Tibial nerve (tissue), 4 donors: ENCODE results near the gene SPDYE1. TPM values are rescaled to one million over a fixed set of nuclear protein-coding genes. Genes with fewer than 3 reads are reported as not detected.
"Not testable (repeated sequence)": the region's sequence is repeated elsewhere in the genome, so short reads cannot be mapped to it uniquely, and the experiment has no call there.

Experiments
- DNase-seq, 2 donors: peaks; one replicate each; pipeline ENCODE4 v3.0.0-alpha.2; 2019; ENCODE audit warnings: low spot score in 2 of 2
- H3K27ac ChIP-seq, 4 donors: fragments of 200-600 bp; sonication (generic) in 3 of 4; one replicate each; pipeline ENCODE4 v1.5.1; 2017 to 2019; ENCODE audit warnings: mild to moderate bottlenecking in 1 of 4
- H3K27me3 ChIP-seq, 2 donors: fragments of 200-600 bp; sonication (generic) in 1 of 2; one replicate each; pipeline versions ENCODE4 v1.5.1 to v1.6.0; 2017 to 2019
- H3K36me3 ChIP-seq, 3 donors: fragments of 200-600 bp; sonication (generic); one replicate each; pipeline ENCODE4 v1.5.1; 2018 to 2019
- H3K4me1 ChIP-seq, 4 donors: fragments of 200-600 bp; sonication (generic) in 3 of 4; one replicate each; pipeline ENCODE4 v1.5.1; 2017 to 2019
- H3K4me3 ChIP-seq, 4 donors: fragments of 200-600 bp; sonication (generic) in 3 of 4; one replicate each; pipeline ENCODE4 v1.5.1; 2017 to 2019; ENCODE audit warnings: mild to moderate bottlenecking in 1 of 4, moderate library complexity in 1 of 4
- H3K9me3 ChIP-seq, 4 donors: fragments of 200-600 bp; sonication (generic) in 3 of 4; one replicate each; pipeline ENCODE4 v1.5.1; 2017 to 2019
- EP300 ChIP-seq, 2 donors: sonication (generic); formaldehyde crosslinking; IDR thresholded peaks; one replicate each; pipeline ENCODE4 v1.6.1; 2017; ENCODE audit warnings: antibody characterized with exemption in 2 of 2, mild to moderate bottlenecking in 1 of 2
- POLR2A ChIP-seq, 2 donors: fragments of 450-650 bp; IDR thresholded peaks; one replicate each; pipeline ENCODE4 v1.6.1; 2017; ENCODE audit warnings: antibody characterized with exemption in 2 of 2, mild to moderate bottlenecking in 2 of 2, moderate library complexity in 2 of 2
- WGBS, 2 donors: methylation state at CpG; one replicate each; pipeline ENCODE4 v1.1.5; 2018; 5-methylcytosine and 5-hydroxymethylcytosine counted together
- total RNA-seq, 4 donors: library from RNA; depleted of rRNA; stranded (reverse); fragments of >200 nt; gene quantifications; one replicate each; pipeline ENCODE4 v1.1.0, GENCODE V29; 2016
- TF ChIP-seq, protein P1 (sequence below), 5 experiments: fragments of 200-600 bp in 3 of 5; fragments of 450-650 bp in 2 of 5; sonication (generic) in 3 of 5; IDR thresholded peaks; one replicate each; pipeline ENCODE4 v1.5.1; 2016 to 2019; ENCODE audit warnings: antibody characterized with exemption in 5 of 5, mild to moderate bottlenecking in 3 of 5, moderate library complexity in 2 of 5

SPDYE1 gene
- total RNA-seq, 4 donors from 2014 or later = not detected

DNA sequence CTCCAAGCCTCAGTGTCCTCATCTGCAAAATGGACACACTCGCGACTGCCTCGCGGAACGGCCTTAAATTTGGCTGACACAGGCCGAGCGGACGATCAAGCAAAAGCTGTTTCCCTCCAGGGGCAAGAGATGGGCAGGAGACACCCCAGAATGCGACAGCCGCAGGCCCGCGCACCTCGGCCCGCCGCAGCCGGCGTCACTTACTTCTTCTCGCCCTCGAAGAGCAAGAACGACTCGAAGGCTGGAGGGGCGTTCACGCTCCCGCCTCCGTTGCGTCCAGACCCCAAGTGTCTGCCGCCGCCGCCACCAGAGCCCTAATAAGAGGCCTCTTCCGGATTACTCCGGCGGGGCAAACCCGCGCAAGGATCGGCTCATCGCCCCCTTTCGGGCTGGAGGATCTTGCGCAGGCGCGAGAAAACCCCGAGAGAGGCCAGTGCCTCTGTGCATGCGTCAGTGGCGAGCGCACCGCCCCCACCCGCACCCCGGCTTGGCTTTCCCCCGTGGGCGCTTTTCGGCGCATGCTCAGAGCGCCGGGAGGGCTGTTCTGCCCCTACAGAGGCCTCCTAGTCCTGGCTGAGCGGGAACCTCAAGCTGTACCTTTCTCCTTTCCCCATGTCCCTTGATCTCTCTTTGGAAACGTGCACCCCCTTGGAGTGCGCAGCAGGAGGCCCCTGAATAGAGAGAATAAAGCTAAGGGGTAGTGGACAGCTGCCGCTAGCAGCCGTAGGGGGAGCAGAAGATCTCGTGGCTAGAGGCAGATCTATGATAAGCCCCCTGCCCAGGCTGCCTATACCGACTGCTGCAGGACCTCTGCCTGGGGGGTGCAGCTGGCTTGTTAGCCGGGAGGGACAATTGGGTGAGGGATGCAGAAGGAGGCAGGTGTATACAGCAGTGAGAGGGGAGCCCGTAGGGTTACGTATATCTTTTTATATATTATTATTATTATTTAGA, 21.4 kb downstream of the SPDYE1 start:
- Histone ChIP-seq H3K4me1 (peaks cover 0 to 24% (median 0%) of the 10 kb centered on the region in 4 donors), H3K36me3 (peaks cover 0 to 17% (median 0%) of the 10 kb centered on the region in 3 donors), H3K4me3 (peak overlapping the region; percentile 68 to 90 (median 76)), H3K27ac (peak overlapping the region; percentile 76 to 87 (median 82))
- TF ChIP-seq POLR2A (IDR thresholded peaks at IDR 0.05) (peak in 1 of 2 donors; percentile 64), EP300 (IDR thresholded peaks at IDR 0.05) (peak; percentile 80 to 82)
- TF ChIP-seq, protein P1, sequence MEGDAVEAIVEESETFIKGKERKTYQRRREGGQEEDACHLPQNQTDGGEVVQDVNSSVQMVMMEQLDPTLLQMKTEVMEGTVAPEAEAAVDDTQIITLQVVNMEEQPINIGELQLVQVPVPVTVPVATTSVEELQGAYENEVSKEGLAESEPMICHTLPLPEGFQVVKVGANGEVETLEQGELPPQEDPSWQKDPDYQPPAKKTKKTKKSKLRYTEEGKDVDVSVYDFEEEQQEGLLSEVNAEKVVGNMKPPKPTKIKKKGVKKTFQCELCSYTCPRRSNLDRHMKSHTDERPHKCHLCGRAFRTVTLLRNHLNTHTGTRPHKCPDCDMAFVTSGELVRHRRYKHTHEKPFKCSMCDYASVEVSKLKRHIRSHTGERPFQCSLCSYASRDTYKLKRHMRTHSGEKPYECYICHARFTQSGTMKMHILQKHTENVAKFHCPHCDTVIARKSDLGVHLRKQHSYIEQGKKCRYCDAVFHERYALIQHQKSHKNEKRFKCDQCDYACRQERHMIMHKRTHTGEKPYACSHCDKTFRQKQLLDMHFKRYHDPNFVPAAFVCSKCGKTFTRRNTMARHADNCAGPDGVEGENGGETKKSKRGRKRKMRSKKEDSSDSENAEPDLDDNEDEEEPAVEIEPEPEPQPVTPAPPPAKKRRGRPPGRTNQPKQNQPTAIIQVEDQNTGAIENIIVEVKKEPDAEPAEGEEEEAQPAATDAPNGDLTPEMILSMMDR (IDR thresholded peaks at IDR 0.05) = peak; percentile 63 to 84 (median 70)
- not testable (repeated sequence) for H3K9me3 ChIP-seq, H3K27me3 ChIP-seq
- peak; percentile 93 to 94 for DNase-seq
- 1 to 9% methylated on average over 21 to 28 of the region's 63 CpGs for WGBS, 2 donors

DNA sequence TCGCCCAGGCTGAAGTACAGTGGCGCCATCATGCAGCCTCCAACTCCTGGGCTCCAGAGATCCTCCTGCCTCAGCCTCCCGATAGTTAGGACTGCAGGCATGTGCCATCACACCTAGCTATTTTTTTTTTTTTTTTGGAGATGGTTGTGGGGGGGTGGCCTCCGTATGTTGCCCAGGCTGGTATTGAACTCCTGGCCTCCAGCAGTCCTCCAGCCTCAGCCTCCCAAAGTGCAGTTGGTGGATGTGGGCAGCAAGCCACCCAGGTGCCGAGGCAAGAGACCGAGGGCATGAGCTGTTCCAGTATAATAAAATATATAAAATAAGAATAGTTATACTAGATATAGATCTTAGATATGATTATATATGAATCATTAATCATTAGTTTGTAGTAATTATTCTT, 22.1 kb downstream of the SPDYE1 start:
- H3K4me3 ChIP-seq, H3K36me3 ChIP-seq, DNase-seq, H3K9me3 ChIP-seq, H3K27me3 ChIP-seq: not testable (repeated sequence)
- Histone ChIP-seq H3K27ac (peak overlapping the region; percentile 76 to 87 (median 82)), H3K4me1 (peaks cover 0 to 24% (median 0%) of the 10 kb centered on the region in 4 donors)
- WGBS, 2 donors = 75 to 87% methylated on average over 6 of the region's 6 CpGs

DNA sequence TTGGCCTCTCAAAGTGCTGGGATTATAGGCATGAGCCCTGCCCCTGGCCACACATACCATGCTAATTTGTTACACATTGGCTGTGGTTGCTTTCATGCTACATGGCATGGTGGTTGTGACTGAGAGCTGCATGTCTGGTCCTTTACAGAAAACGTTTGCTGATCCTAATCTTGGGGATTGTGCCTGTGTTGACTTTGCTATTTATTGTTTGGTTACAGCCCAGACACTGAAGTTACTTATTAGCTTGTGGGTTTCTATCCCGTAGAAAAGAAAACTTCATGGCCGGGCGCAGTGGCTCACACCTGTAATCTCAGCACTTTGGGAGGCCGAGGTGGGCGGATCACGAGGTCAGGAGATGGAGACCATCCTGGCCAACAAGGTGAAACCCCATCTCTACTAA, 24.4 kb downstream of the SPDYE1 start:
- WGBS, 2 donors = 90 to 93% methylated on average over 6 of the region's 7 CpGs
- H3K9me3 ChIP-seq, DNase-seq, H3K36me3 ChIP-seq, H3K27me3 ChIP-seq, H3K27ac ChIP-seq, H3K4me3 ChIP-seq: not testable (repeated sequence)
- H3K4me1 ChIP-seq = peaks cover 0 to 24% (median 0%) of the 10 kb centered on the region in 4 donors

DNA sequence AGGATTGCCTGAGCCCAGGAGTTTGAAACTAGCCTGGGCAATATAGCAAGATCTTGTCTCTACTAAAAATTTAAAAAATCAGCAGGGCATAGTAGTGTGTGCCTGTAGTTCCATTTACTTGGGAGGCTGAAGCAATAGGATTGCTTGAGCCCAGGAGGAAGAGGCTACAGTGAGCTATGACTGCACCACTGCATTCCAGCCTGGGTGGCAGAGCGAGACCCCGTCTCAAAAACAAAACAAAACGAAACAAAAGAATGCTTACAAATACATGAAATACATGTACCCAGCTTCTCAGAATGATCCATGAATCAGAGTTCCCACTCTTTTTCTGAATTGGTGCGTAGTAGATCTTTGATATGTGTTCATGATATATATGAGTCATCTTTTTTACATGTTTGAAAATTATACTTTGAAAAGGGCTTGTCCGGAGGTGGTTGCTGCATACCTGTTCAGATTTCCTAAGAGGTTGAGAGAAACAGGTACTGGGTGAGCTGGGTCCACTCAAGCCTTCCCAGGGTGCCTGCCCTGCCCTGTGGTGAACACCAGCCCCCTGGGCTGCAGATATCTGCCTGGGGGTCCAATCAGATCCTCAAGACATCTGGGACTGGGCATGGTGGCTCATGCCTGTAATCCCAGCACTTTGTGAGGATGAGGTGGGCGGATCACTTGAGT, 25.2 kb downstream of the SPDYE1 start:
- H3K4me1 ChIP-seq = peaks cover 0 to 17% (median 0%) of the 10 kb centered on the region in 4 donors
- H3K36me3 ChIP-seq, H3K9me3 ChIP-seq, H3K27ac ChIP-seq, H3K27me3 ChIP-seq, DNase-seq, H3K4me3 ChIP-seq: not testable (repeated sequence)
- 63 to 77% methylated on average over 5 to 6 of the region's 6 CpGs for WGBS, 2 donors

DNA sequence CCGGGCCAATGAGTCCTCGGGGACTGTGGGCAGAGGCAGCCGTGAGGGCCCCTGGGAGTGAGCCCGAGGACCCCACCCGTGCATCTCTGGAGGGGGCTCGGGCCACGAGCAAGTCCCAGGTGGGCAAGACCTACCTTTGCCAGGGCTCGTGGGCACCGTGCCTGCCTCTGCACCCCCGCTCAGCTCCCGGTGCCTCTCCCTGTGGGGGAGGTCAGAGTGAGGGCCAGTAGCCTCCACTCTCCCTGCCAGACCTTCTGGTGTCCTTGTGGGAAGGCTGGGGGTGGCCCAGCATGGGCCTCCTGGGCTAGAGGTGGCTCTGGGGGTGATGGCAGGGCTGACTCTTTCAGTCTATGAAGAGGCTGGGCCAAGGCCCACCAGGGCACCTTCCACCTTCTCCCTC, 31.7 kb downstream of the SPDYE1 start:
- not testable (repeated sequence) for H3K9me3 ChIP-seq, DNase-seq, H3K36me3 ChIP-seq, H3K27me3 ChIP-seq, H3K4me1 ChIP-seq, H3K4me3 ChIP-seq, H3K27ac ChIP-seq
- WGBS, 2 donors = 65 to 72% methylated on average over 2 to 4 of the region's 11 CpGs

DNA sequence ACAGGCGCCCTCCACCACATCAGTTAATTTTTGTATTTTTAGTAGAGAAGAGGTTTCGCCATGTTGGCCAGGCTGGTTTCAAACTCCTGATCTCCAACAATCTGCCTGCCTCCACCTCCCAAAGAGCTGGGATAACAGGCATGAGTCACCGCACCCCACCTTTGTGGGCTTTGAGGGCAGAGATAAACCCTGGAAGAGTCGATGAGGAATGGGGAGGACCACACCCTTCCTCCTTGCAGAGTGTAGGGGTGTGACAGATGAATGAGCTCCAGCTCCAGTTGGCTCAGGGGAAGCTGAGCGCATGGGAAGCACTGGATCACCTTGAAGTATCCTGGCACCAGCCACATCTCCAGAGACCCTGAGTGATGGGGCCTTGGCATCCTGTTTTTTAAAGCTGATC, 32.3 kb downstream of the SPDYE1 start:
- H3K9me3 ChIP-seq, H3K4me3 ChIP-seq, H3K4me1 ChIP-seq, H3K27ac ChIP-seq, H3K36me3 ChIP-seq, DNase-seq, H3K27me3 ChIP-seq: not testable (repeated sequence)
- no CpG with 5 or more reads among the region's 5 CpGs for WGBS, 2 donors

DNA sequence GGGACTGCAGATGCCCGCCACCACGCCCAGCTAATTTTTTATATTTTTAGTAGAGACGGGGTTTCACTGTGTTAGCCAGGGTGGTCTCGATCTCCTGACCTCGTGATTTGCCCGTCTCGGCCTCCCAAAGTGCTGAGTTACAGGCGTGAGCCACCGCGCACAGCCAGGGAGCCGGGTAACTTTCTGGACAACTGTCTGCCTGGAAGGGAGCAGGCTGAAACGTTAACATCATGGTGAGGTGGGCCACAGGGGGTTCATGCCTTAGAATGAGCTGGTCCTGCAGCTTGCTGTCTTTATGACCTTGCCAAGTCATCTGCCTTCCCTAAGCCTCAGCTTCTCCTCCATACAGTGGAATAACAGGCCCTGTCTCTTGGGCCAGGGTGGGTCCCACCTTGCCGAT, 33.6 kb downstream of the SPDYE1 start:
- H3K27ac ChIP-seq, H3K4me1 ChIP-seq, H3K4me3 ChIP-seq, H3K27me3 ChIP-seq, H3K36me3 ChIP-seq, DNase-seq, H3K9me3 ChIP-seq: not testable (repeated sequence)
- WGBS, 2 donors = 82 to 91% methylated on average over 12 of the region's 13 CpGs

DNA sequence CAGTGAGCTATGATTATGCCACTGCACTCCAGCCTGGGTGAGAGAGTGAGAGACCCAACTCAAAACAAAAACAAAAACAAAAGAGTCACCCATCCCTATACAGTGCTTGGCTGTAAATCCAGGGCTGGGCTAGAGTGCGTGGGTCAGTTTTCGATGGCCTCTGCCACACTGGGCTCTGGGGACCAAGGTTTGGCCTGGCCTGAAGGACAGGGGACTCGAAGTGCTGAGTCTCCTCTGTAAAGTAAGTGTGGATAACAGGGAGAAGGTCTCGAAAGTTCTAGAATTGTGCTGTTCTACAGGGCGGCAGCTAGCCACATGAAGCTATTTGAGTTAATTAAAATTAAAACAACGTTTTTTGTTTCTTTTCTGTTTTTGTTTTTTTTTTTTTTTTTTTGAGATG, 34.3 kb downstream of the SPDYE1 start:
- H3K27me3 ChIP-seq, H3K27ac ChIP-seq, H3K4me1 ChIP-seq, DNase-seq, H3K4me3 ChIP-seq, H3K36me3 ChIP-seq, H3K9me3 ChIP-seq: not testable (repeated sequence)
- WGBS, 2 donors = 76% methylated on average over 6 of the region's 6 CpGs

DNA sequence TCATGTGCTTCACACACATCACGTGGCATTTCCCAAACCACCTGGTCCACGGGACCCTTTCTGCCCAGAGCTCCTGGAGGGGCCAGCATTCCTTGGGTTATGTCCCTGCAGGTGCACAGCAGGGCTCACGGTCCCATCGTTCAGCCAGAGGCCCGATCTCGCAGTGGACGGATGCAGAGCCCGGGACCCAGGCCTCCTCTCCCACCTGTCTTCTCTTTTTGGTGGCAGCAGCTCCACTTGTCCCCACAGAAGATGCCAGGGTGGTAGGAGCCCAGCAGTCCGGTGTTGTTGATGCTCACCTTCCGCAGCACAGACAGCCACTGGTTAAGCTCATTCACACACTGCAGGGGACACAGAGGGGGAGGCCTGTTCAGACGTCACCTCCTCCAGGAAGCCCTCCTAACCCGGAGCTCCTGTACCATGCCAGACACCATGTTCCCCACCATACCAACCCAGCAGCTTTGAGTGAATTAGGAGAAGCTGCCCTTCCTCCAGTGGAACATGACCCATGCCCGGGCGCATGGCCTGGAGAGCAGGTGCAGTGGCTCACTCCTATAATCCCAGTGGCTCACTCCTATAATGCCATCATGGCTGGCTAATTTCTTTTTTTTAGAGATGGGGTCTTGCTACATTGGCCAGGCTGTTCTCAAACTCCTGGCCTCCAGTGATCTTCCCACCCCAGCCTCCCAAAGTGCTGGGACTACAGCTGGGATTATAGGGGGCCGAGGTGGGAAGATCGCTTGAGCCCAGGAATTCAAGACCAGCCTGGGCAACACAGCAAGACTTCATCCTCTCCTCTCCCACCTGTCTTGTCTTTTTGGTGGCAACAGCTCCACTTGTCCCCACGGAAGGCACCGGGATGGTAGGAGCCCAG, 36.5 kb downstream of the SPDYE1 start:
- not testable (repeated sequence) for H3K36me3 ChIP-seq, H3K27ac ChIP-seq, H3K27me3 ChIP-seq, H3K9me3 ChIP-seq, H3K4me3 ChIP-seq, DNase-seq, H3K4me1 ChIP-seq
- 86% methylated on average over 13 to 15 of the region's 18 CpGs for WGBS, 2 donors

DNA sequence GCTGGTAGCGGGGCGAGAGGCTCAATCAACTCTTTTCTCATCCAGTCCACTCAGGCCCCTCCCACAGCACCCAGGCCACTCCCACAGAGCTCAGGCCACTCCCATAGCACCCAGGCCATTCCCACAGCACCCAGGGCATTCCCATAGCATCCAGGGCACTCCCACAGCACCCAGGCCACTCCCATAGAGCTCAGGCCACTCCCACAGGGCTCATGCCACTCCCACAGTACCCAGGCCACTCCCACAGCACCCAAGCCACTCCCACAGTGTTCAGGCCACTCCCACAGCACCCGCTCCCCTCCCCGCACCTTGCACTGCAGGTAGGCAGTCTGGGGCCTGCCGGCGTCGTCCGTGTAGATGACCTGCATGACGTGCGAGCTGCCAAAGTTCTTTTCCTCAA, 38.7 kb downstream of the SPDYE1 start:
- DNase-seq, H3K4me3 ChIP-seq: not testable (repeated sequence)
- WGBS, 2 donors = 43 to 44% methylated on average over 4 to 7 of the region's 10 CpGs

DNA sequence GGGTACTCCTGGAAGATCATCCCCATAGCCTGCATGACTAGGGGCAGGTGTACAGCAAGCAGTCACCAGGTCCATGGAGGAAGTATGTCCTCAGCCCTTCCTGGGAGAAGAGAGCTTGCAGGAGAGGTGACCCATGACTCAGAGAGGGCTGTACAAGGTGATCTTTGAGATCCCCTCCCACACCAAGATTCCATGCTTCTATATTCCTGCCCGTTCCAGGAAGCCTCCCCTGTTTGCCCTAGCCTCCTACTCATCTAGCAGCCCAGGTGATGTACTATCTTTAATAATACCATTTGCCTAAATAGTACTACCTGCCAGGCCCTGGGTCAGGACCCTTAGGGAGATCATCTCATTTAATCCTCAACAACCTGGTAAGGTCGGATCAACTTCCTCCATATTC, 40.3 kb downstream of the SPDYE1 start:
- H3K4me1 ChIP-seq = not testable (repeated sequence)

More for the DNA sequence above, 38.7 kb downstream of the SPDYE1 start:
- not testable (repeated sequence) for H3K9me3 ChIP-seq, H3K4me1 ChIP-seq, H3K27ac ChIP-seq, H3K36me3 ChIP-seq, H3K27me3 ChIP-seq

More for the DNA sequence above, 40.3 kb downstream of the SPDYE1 start:
- H3K9me3 ChIP-seq, H3K27me3 ChIP-seq, DNase-seq, H3K4me3 ChIP-seq, H3K36me3 ChIP-seq: not testable (repeated sequence)
- WGBS, 2 donors = 63 to 81% methylated on average over 2 of the region's 2 CpGs
- peak overlapping the region in 2 of 4 donors; percentile 19 to 47 for H3K27ac ChIP-seq
